GM12878 (cell line): Measurements from ENCODE around the gene RDM1. TPM values are rescaled to one million over a fixed set of nuclear protein-coding genes. Genes with fewer than 3 reads are reported as not detected.

Experiments used
- CUX1 ChIP-seq: IDR thresholded peaks from 2 replicates; pipeline ENCODE4 v1.6.1; 2012; ENCODE audit warnings: improper control_type of control experiment, low read depth, low read length; ENCODE audit not compliant: insufficient replicate concordance
- PKNOX1 ChIP-seq: fragments of 450-650 bp; IDR thresholded peaks from 2 replicates; pipeline ENCODE4 v1.6.1; 2016; ENCODE audit warnings: mild to moderate bottlenecking
- REST ChIP-seq: IDR thresholded peaks from 2 replicates; pipeline ENCODE4 v1.6.1; 2012; ENCODE audit warnings: mild to moderate bottlenecking, low read depth, low read length
- ZBTB33 ChIP-seq: fragments of 450-650 bp; IDR thresholded peaks from 2 replicates; pipeline ENCODE4 v1.6.1; 2017; ENCODE audit warnings: mild to moderate bottlenecking
- polyA plus RNA-seq, 11 experiments: library from polyadenylated mRNA; depleted of rRNA in 4 of 11; unstranded in 6 of 11; stranded (reverse) in 5 of 11; fragments of >200 nt; fragmentation: Nextera tagmentation in 4 of 11; fragmentation: Illumina TruSeq in 1 of 11; extraction: Ambion mirVana in 4 of 11; extraction: Trizol in 1 of 11; gene quantifications; 1 replicate in 1 of 11; 2 replicates in 10 of 11; pipeline versions ENCODE4 v1.2.1 to v1.2.3, GENCODE V29; 2011 to 2016; ENCODE audit warnings: inconsistent platforms in 2 of 11, missing spikeins in 2 of 11, low read depth in 1 of 11
- total RNA-seq, 4 experiments: library from RNA; depleted of rRNA in 3 of 4; stranded (reverse); fragments of >200 nt in 3 of 4; fragmentation: Illumina TruSeq in 1 of 4; extraction: Trizol in 1 of 4; gene quantifications; 2 replicates each; pipeline versions ENCODE4 v1.2.1 to v1.2.3, GENCODE V29; 2013 to 2021

Gene RDM1
- total and polyA plus RNA-seq, 10 of the 15 experiments (the other 5 are each of a cell fraction or from before 2014, with no cell fraction given): 5.7 to 18.4 (median 10.7) TPM

GRCh38 chr17:35890774-35891155 is 39.8 kb downstream of the RDM1 start (continued):
- peak; percentile 66; the same call in 1 of the 2 replicates for TF ChIP-seq PKNOX1
- peak; percentile 57; the same call in 1 of the 2 replicates for TF ChIP-seq ZBTB33
- TF ChIP-seq REST: no peak
- no peak for TF ChIP-seq CUX1
